ENCODE data around the gene RBL2.

- TF ChIP-seq CTCF (IDR thresholded peaks at IDR 0.05) (no peak), EP300 (IDR thresholded peaks at IDR 0.05) (no peak)
These were observed 52.0 kb downstream of the RBL2 start for GRCh38 chr16:53486230-53486629.

Data from ovary (tissue), 3 donors.